ENCODE data around the gene MRAS.
"Not testable (repeated sequence)": the region's sequence is repeated elsewhere in the genome, so short reads cannot be mapped to it uniquely, and the experiment has no call there.

MRAS gene

GRCh38 chr3:138450181-138450580 is 101.8 kb downstream of the MRAS start:
- no peak for DNase-seq

- DNase-seq: no peak
These were observed 102.5 kb downstream of the MRAS start for GRCh38 chr3:138450704-138451424.

GRCh38 chr3:138451595-138452162 is 103.3 kb downstream of the MRAS start:
- no peak for DNase-seq

- DNase-seq: no peak
These were observed 104.1 kb downstream of the MRAS start for GRCh38 chr3:138452436-138452835.

GRCh38 chr3:138453940-138454339 is 105.6 kb downstream of the MRAS start:
- DNase-seq: not testable (repeated sequence)
